ENCODE results near the gene CSNK1A1.
"Not testable (repeated sequence)": the region's sequence is repeated elsewhere in the genome, so short reads cannot be mapped to it uniquely, and the experiment has no call there.

Gene CSNK1A1

GRCh38 chr5:149447373-149448367, 103.6 kb downstream of the CSNK1A1 start:
- Histone ChIP-seq H2AK5ac (ENCODE audit: low read length, severe bottlenecking) (peak overlapping the region; percentile 48), H3K27ac (ENCODE audit: low read length, poor library complexity, severe bottlenecking) (no peak overlapping the region), H3K36me3 (ENCODE audit: control insufficient read depth in 1 of 2, insufficient read depth in 2 of 2, low read depth in 1 of 2, low read length in 2 of 2) (no peaks in the 10 kb centered on the region), H4K8ac (ENCODE audit: low read length) (peak overlapping the region; percentile 32), H3K4me2 (ENCODE audit: low read length, poor library complexity, severe bottlenecking) (no peak overlapping the region), H3K9me3 (ENCODE audit: control insufficient read depth, low read length) (no peaks in the 10 kb centered on the region), H2BK5ac (ENCODE audit: low read depth, low read length, poor library complexity, severe bottlenecking) (no peak overlapping the region), H2BK12ac (ENCODE audit: low read length in 2 of 2) (peak overlapping the region; percentile 65 to 85), H2BK15ac (ENCODE audit: low read depth, poor library complexity, severe bottlenecking) (peak overlapping the region; percentile 90), H3K4me1 (ENCODE audit: control insufficient read depth, insufficient read depth, low read depth, low read length) (peaks cover 28% of the 10 kb centered on the region), H4K91ac (ENCODE audit: low read length) (peak overlapping the region; percentile 67), H3K18ac (ENCODE audit: low read depth in 1 of 2, low read length in 2 of 2) (peak overlapping the region; percentile 29 to 41), H3K79me1 (replicated peaks; ENCODE audit: low read length, poor library complexity, severe bottlenecking) (no peaks in the 10 kb centered on the region), H3K14ac (ENCODE audit: low read length in 2 of 2) (no peak overlapping the region), H3K9ac (ENCODE audit: low read length) (peak overlapping the region; percentile 9), H2AFZ (ENCODE audit: low read depth, low read length) (no peak overlapping the region), H3K27me3 (ENCODE audit: control insufficient read depth in 1 of 2, insufficient read depth in 1 of 2, low read length in 2 of 2) (no peaks in the 10 kb centered on the region), H2BK120ac (ENCODE audit: low read depth, low read length) (no peak overlapping the region), H3K4me3 (ENCODE audit: insufficient read depth in 1 of 2, low read depth in 1 of 2, low read length in 2 of 2) (no peak overlapping the region), H3K23ac (ENCODE audit: low read length in 2 of 2) (no peak overlapping the region), H3K4ac (ENCODE audit: low read depth in 1 of 2, low read length in 2 of 2) (peak overlapping the region in 1 of 2 experiments; percentile 30)
- peak; percentile 47 for DNase-seq
- WGBS, result 89% methylated on average over 11 of the region's 12 CpGs

- not testable (repeated sequence) for H3K18ac ChIP-seq (ENCODE audit: low read depth in 1 of 2, low read length in 2 of 2); H3K79me1 ChIP-seq (replicated peaks; ENCODE audit: low read length, poor library complexity, severe bottlenecking); H2AK5ac ChIP-seq (ENCODE audit: low read length, severe bottlenecking); H3K27ac ChIP-seq (ENCODE audit: low read length, poor library complexity, severe bottlenecking); H3K36me3 ChIP-seq (ENCODE audit: control insufficient read depth in 1 of 2, insufficient read depth in 2 of 2, low read depth in 1 of 2, low read length in 2 of 2); H2AFZ ChIP-seq (ENCODE audit: low read depth, low read length); H2BK5ac ChIP-seq (ENCODE audit: low read depth, low read length, poor library complexity, severe bottlenecking); H4K8ac ChIP-seq (ENCODE audit: low read length); H4K91ac ChIP-seq (ENCODE audit: low read length); H3K4ac ChIP-seq (ENCODE audit: low read depth in 1 of 2, low read length in 2 of 2); DNase-seq; H3K14ac ChIP-seq (ENCODE audit: low read length in 2 of 2); H3K9ac ChIP-seq (ENCODE audit: low read length); H3K23ac ChIP-seq (ENCODE audit: low read length in 2 of 2); H3K27me3 ChIP-seq (ENCODE audit: control insufficient read depth in 1 of 2, insufficient read depth in 1 of 2, low read length in 2 of 2); H2BK120ac ChIP-seq (ENCODE audit: low read depth, low read length); H3K4me3 ChIP-seq (ENCODE audit: insufficient read depth in 1 of 2, low read depth in 1 of 2, low read length in 2 of 2); H3K9me3 ChIP-seq (ENCODE audit: control insufficient read depth, low read length); H3K4me2 ChIP-seq (ENCODE audit: low read length, poor library complexity, severe bottlenecking)
- Histone ChIP-seq H2BK12ac (ENCODE audit: low read length in 2 of 2) (peak overlapping the region in 1 of 2 experiments; percentile 65), H3K4me1 (ENCODE audit: control insufficient read depth, insufficient read depth, low read depth, low read length) (peaks cover 23% of the 10 kb centered on the region), H2BK15ac (ENCODE audit: low read depth, poor library complexity, severe bottlenecking) (peak overlapping the region; percentile 90)
- WGBS, result 98% methylated on average over 3 of the region's 3 CpGs
These were observed 104.4 kb downstream of the CSNK1A1 start for GRCh38 chr5:149446794-149447193.

DNA sequence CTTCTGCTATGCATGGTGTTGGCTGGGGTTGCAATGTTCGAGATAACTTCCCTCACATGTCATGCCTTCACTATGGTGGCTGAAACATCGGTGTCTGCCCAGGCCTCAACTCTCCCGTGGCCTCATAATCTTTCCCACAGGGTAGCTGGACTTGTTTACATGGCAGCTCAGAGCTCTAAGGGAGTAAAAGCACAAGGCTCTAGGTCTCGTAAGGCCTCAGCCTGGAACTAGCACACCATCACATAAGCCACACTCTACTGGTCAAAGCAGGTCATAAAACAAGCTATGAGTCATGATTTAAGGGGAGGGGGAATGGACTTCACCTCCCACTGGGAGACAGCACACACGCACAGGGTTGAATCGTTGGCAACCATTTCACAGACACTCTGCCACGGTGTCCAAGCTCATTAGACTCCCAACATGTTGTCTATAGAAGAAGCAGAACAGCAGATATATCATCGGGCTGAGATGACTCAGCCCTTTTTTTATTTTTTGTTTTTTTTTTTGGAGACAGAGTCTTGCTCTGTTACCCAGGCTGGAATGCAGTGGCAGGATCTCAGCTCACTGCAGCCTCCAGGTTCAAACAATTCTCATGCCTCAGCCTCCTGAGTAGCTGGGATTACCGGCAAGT, 105.4 kb downstream of the CSNK1A1 start:
- Histone ChIP-seq H3K4me2 (ENCODE audit: low read length, poor library complexity, severe bottlenecking) (no peak overlapping the region), H3K27me3 (ENCODE audit: control insufficient read depth in 1 of 2, insufficient read depth in 1 of 2, low read length in 2 of 2) (no peaks in the 10 kb centered on the region), H2AK5ac (ENCODE audit: low read length, severe bottlenecking) (no peak overlapping the region), H2BK15ac (ENCODE audit: low read depth, poor library complexity, severe bottlenecking) (peak overlapping the region; percentile 6), H3K18ac (ENCODE audit: low read depth in 1 of 2, low read length in 2 of 2) (peak overlapping the region; percentile 46 to 49), H3K4ac (ENCODE audit: low read depth in 1 of 2, low read length in 2 of 2) (peak overlapping the region in 1 of 2 experiments; percentile 39), H2BK12ac (ENCODE audit: low read length in 2 of 2) (peak overlapping the region; percentile 11 to 89), H4K8ac (ENCODE audit: low read length) (peak overlapping the region; percentile 47), H3K36me3 (ENCODE audit: control insufficient read depth in 1 of 2, insufficient read depth in 2 of 2, low read depth in 1 of 2, low read length in 2 of 2) (no peaks in the 10 kb centered on the region), H3K79me1 (replicated peaks; ENCODE audit: low read length, poor library complexity, severe bottlenecking) (no peaks in the 10 kb centered on the region), H2AFZ (ENCODE audit: low read depth, low read length) (no peak overlapping the region), H3K23ac (ENCODE audit: low read length in 2 of 2) (no peak overlapping the region), H3K4me3 (ENCODE audit: insufficient read depth in 1 of 2, low read depth in 1 of 2, low read length in 2 of 2) (no peak overlapping the region), H3K4me1 (ENCODE audit: control insufficient read depth, insufficient read depth, low read depth, low read length) (peaks cover 20% of the 10 kb centered on the region), H3K27ac (ENCODE audit: low read length, poor library complexity, severe bottlenecking) (peak overlapping the region; percentile 90), H3K14ac (ENCODE audit: low read length in 2 of 2) (no peak overlapping the region), H2BK120ac (ENCODE audit: low read depth, low read length) (peak overlapping the region; percentile 43), H4K91ac (ENCODE audit: low read length) (peak overlapping the region; percentile 55), H2BK5ac (ENCODE audit: low read depth, low read length, poor library complexity, severe bottlenecking) (no peak overlapping the region), H3K9ac (ENCODE audit: low read length) (peak overlapping the region; percentile 68), H3K9me3 (ENCODE audit: control insufficient read depth, low read length) (no peaks in the 10 kb centered on the region)
- peak; percentile 100 for DNase-seq
- 18% methylated on average over 8 of the region's 9 CpGs for WGBS

DNA sequence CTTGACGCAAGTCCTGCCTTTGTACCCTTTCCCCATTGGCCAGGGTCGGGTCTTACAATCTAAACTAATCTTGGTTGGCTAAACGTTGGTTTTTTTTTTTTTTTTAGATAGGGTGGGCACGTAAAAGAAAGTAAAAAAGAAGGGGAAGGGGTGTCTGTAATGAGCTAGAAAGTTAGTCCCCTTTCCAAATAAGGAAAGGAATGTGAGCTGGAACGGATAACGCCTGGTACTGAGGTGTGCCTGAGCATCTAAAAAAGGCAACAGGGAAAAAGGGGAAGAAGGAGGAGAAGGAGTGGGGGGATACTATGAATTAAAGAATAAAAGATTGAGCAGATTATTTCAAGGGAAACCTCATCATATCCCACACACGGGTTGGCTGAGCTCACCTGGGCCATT, 105.9 kb downstream of the CSNK1A1 start:
- Histone ChIP-seq H3K4me1 (ENCODE audit: control insufficient read depth, insufficient read depth, low read depth, low read length) (peaks cover 15% of the 10 kb centered on the region), H3K4ac (ENCODE audit: low read depth in 1 of 2, low read length in 2 of 2) (peak overlapping the region; percentile 39 to 65), H3K27ac (ENCODE audit: low read length, poor library complexity, severe bottlenecking) (peak overlapping the region; percentile 90), H2AFZ (ENCODE audit: low read depth, low read length) (no peak overlapping the region), H4K8ac (ENCODE audit: low read length) (peak overlapping the region; percentile 47), H2BK15ac (ENCODE audit: low read depth, poor library complexity, severe bottlenecking) (peak overlapping the region; percentile 6), H2BK12ac (ENCODE audit: low read length in 2 of 2) (peak overlapping the region; percentile 11 to 89), H3K4me3 (ENCODE audit: insufficient read depth in 1 of 2, low read depth in 1 of 2, low read length in 2 of 2) (no peak overlapping the region), H3K14ac (ENCODE audit: low read length in 2 of 2) (no peak overlapping the region), H3K18ac (ENCODE audit: low read depth in 1 of 2, low read length in 2 of 2) (peak overlapping the region; percentile 29 to 46), H2AK5ac (ENCODE audit: low read length, severe bottlenecking) (peak overlapping the region; percentile 47), H2BK120ac (ENCODE audit: low read depth, low read length) (peak overlapping the region; percentile 39), H2BK5ac (ENCODE audit: low read depth, low read length, poor library complexity, severe bottlenecking) (no peak overlapping the region), H3K9me3 (ENCODE audit: control insufficient read depth, low read length) (no peaks in the 10 kb centered on the region), H3K4me2 (ENCODE audit: low read length, poor library complexity, severe bottlenecking) (no peak overlapping the region), H3K23ac (ENCODE audit: low read length in 2 of 2) (no peak overlapping the region), H3K79me1 (replicated peaks; ENCODE audit: low read length, poor library complexity, severe bottlenecking) (no peaks in the 10 kb centered on the region), H3K27me3 (ENCODE audit: control insufficient read depth in 1 of 2, insufficient read depth in 1 of 2, low read length in 2 of 2) (no peaks in the 10 kb centered on the region), H3K36me3 (ENCODE audit: control insufficient read depth in 1 of 2, insufficient read depth in 2 of 2, low read depth in 1 of 2, low read length in 2 of 2) (no peaks in the 10 kb centered on the region), H4K91ac (ENCODE audit: low read length) (peak overlapping the region; percentile 55), H3K9ac (ENCODE audit: low read length) (peak overlapping the region; percentile 67)
- DNase-seq, result no peak
- WGBS, result 53% methylated on average over 7 of the region's 7 CpGs
